Gastroesophageal sphincter (tissue), 4 donors: ENCODE data around the gene SDK1. TPM values are rescaled to one million over a fixed set of nuclear protein-coding genes. Genes with fewer than 3 reads are reported as not detected.

Source experiments
- ATAC-seq: fragments of 150-250 bp; one replicate; pipeline ENCODE4 v1.9.1; 2016; ENCODE audit warnings: mild to moderate bottlenecking, moderate library complexity
- H3K27ac ChIP-seq, 4 donors: fragments of 200-600 bp; sonication (generic) in 3 of 4; 1 replicate in 3 of 4; 2 replicates in 1 of 4; pipeline ENCODE4 v1.5.1; 2016 to 2019
- H3K27me3 ChIP-seq: fragments of 200-600 bp; sonication (generic); one replicate; pipeline ENCODE4 v1.5.1; 2019
- H3K36me3 ChIP-seq, 2 donors: fragments of 200-600 bp; sonication (generic); one replicate each; pipeline ENCODE4 v1.5.1; 2019; ENCODE audit warnings: control low read depth in 1 of 2
- H3K4me1 ChIP-seq, 3 donors: fragments of 200-600 bp; sonication (generic); 1 replicate in 2 of 3; 2 replicates in 1 of 3; pipeline ENCODE4 v1.5.1; 2016 to 2019; ENCODE audit warnings: control low read depth in 2 of 3
- H3K4me3 ChIP-seq, 2 donors: fragments of 200-600 bp; sonication (generic); one replicate each; pipeline ENCODE4 v1.5.1; 2019; ENCODE audit warnings: mild to moderate bottlenecking in 1 of 2, moderate library complexity in 1 of 2
- H3K9me3 ChIP-seq, 3 donors: fragments of 200-600 bp; sonication (generic); one replicate each; pipeline ENCODE4 v1.5.1; 2017 to 2019; ENCODE audit warnings: control low read depth in 2 of 3
- CTCF ChIP-seq, 4 experiments: fragments of 200-600 bp in 2 of 4; fragments of 450-650 bp in 2 of 4; sonication (generic) in 1 of 4; IDR thresholded peaks; one replicate each; pipeline ENCODE4 v1.5.1; 2017 to 2019; ENCODE audit warnings: antibody characterized with exemption in 4 of 4, mild to moderate bottlenecking in 2 of 4, moderate library complexity in 2 of 4
- EP300 ChIP-seq: sonication (generic); formaldehyde crosslinking; IDR thresholded peaks from one replicate; pipeline ENCODE4 v1.6.1; 2017; ENCODE audit warnings: antibody characterized with exemption, mild to moderate bottlenecking
- POLR2A ChIP-seq, 2 donors: fragments of 450-650 bp; IDR thresholded peaks; one replicate each; pipeline ENCODE4 v1.6.1; 2017; ENCODE audit warnings: antibody characterized with exemption in 2 of 2, mild to moderate bottlenecking in 2 of 2, moderate library complexity in 1 of 2
- POLR2AphosphoS5 ChIP-seq: sonication (generic); formaldehyde crosslinking; IDR thresholded peaks from one replicate; pipeline ENCODE4 v1.6.1; 2017; ENCODE audit warnings: antibody characterized with exemption
- WGBS, 2 donors: methylation state at CpG; one replicate each; pipeline ENCODE4 v1.1.5; 2018; ENCODE audit warnings: low coverage in 1 of 2; 5-methylcytosine and 5-hydroxymethylcytosine counted together
- total RNA-seq, 4 donors: library from RNA; depleted of rRNA; stranded (reverse); fragments of >200 nt; gene quantifications; one replicate each; pipeline ENCODE4 v1.1.0, GENCODE V29; 2016

SDK1 gene
- total RNA-seq, 4 donors from 2014 or later, result 6.1 to 13.6 (median 8.7) TPM

GRCh38 chr7:3725155-3726059 lies 424.4 kb downstream of the SDK1 start:
- ATAC-seq, result no peak
- Histone ChIP-seq H3K4me3 (no peak overlapping the region), H3K4me1 (peaks cover 0 to 4% (median 0%) of the 10 kb centered on the region in 3 donors), H3K27me3 (no peaks in the 10 kb centered on the region), H3K36me3 (no peaks in the 10 kb centered on the region), H3K9me3 (no peaks in the 10 kb centered on the region), H3K27ac (no peak overlapping the region)
- no peak for TF ChIP-seq CTCF (IDR thresholded peaks at IDR 0.05)
- no peak for TF ChIP-seq POLR2AphosphoS5
- no peak for TF ChIP-seq EP300
- no peak for TF ChIP-seq POLR2A (IDR thresholded peaks at IDR 0.05)
- 69 to 73% methylated on average over 10 to 12 of the region's 12 CpGs for WGBS, 2 donors

- peaks cover 0 to 7% (median 0%) of the 10 kb centered on the region in 3 donors for H3K9me3 ChIP-seq
- no peak for ATAC-seq
- H3K4me3 ChIP-seq, result no peak overlapping the region
- WGBS, 2 donors, result 29 to 38% methylated on average over 2 to 3 of the region's 3 CpGs
- TF ChIP-seq POLR2AphosphoS5, result no peak
- no peak for TF ChIP-seq POLR2A (IDR thresholded peaks at IDR 0.05)
- TF ChIP-seq EP300, result no peak
- TF ChIP-seq CTCF (IDR thresholded peaks at IDR 0.05), result no peak
- no peaks in the 10 kb centered on the region for H3K36me3 ChIP-seq
- peaks cover 0 to 4% (median 0%) of the 10 kb centered on the region in 3 donors for H3K4me1 ChIP-seq
- H3K27ac ChIP-seq, result no peak overlapping the region
- H3K27me3 ChIP-seq, result no peaks in the 10 kb centered on the region
These were observed 429.2 kb downstream of the SDK1 start for GRCh38 chr7:3730276-3730675.

GRCh38 chr7:3732395-3733005 lies 431.4 kb downstream of the SDK1 start:
- WGBS, 2 donors, result 86 to 88% methylated on average over 9 of the region's 9 CpGs
- Histone ChIP-seq H3K4me1 (peaks cover 0 to 4% (median 0%) of the 10 kb centered on the region in 3 donors), H3K27me3 (no peaks in the 10 kb centered on the region), H3K36me3 (no peaks in the 10 kb centered on the region), H3K27ac (no peak overlapping the region), H3K9me3 (peaks cover 0 to 9% (median 0%) of the 10 kb centered on the region in 3 donors), H3K4me3 (no peak overlapping the region)
- TF ChIP-seq CTCF (IDR thresholded peaks at IDR 0.05) (no peak), EP300 (no peak), POLR2A (IDR thresholded peaks at IDR 0.05) (no peak), POLR2AphosphoS5 (no peak)
- ATAC-seq, result no peak

GRCh38 chr7:3733541-3734140 lies 432.6 kb downstream of the SDK1 start:
- H3K9me3 ChIP-seq, result peaks cover 0 to 20% (median 0%) of the 10 kb centered on the region in 3 donors
- H3K36me3 ChIP-seq, result no peaks in the 10 kb centered on the region
- TF ChIP-seq POLR2AphosphoS5, result no peak
- no peak for TF ChIP-seq CTCF (IDR thresholded peaks at IDR 0.05)
- TF ChIP-seq EP300, result no peak
- no peak for TF ChIP-seq POLR2A (IDR thresholded peaks at IDR 0.05)
- H3K4me1 ChIP-seq, result peaks cover 0 to 4% (median 0%) of the 10 kb centered on the region in 3 donors
- no peak for ATAC-seq
- WGBS, 2 donors, result 29 to 52% methylated on average over 8 to 9 of the region's 11 CpGs
- no peak overlapping the region for H3K4me3 ChIP-seq
- H3K27me3 ChIP-seq, result no peaks in the 10 kb centered on the region
- peak overlapping the region in 1 of 4 donors; percentile 9 for H3K27ac ChIP-seq
